Esophagus muscularis mucosa (tissue), 3 donors: ENCODE results near the gene CNOT8.

Experiments
- CTCF ChIP-seq, 3 experiments: fragments of 200-600 bp in 2 of 3; fragments of 450-650 bp in 1 of 3; sonication (generic) in 2 of 3; IDR thresholded peaks; one replicate each; pipeline ENCODE4 v1.5.1; 2017 to 2019; ENCODE audit warnings: antibody characterized with exemption in 3 of 3, mild to moderate bottlenecking in 2 of 3, moderate library complexity in 1 of 3
- EP300 ChIP-seq: sonication (generic); formaldehyde crosslinking; IDR thresholded peaks from one replicate; pipeline ENCODE4 v1.6.1; 2017; ENCODE audit warnings: antibody characterized with exemption

GRCh38 chr5:154893381-154893780, 35.0 kb downstream of the CNOT8 start:
- TF ChIP-seq EP300 (no peak), CTCF (IDR thresholded peaks at IDR 0.05) (no peak)
